HepG2 (cell line): ENCODE measurements around the gene DLEC1. TPM values are rescaled to one million over a fixed set of nuclear protein-coding genes. Genes with fewer than 3 reads are reported as not detected.
"Not testable (repeated sequence)": the region's sequence is repeated elsewhere in the genome, so short reads cannot be mapped to it uniquely, and the experiment has no call there.

Source experiments
- ATAC-seq: fragments of 200-7000 bp; cut with Tn5 transposase; 3 replicates; pipeline ENCODE4 v1.9.1; 2020; ENCODE audit warnings: mild to moderate bottlenecking, moderate library complexity
- BruUV-seq: library from RNA; stranded (reverse); fragments of 400-500 nt; replicated peaks from 2 replicates; lab custom pipeline; 2021; lab: Mats Ljungman, UMichigan
- CTCF ChIA-PET: fragments of 300-600 bp; formaldehyde crosslinking; extraction: SDS; loops from one replicate; lab custom pipeline; 2021; ENCODE audit warnings: low total read pairs, inconsistent platforms, low intra/inter-chr PET ratio; lab: Yijun Ruan, JAX
- POLR2A ChIA-PET: fragments of 350-600 bp; sonication (Branson Sonifier 250); formaldehyde crosslinking; loops from one replicate; lab custom pipeline; 2020; ENCODE audit warnings: antibody characterized with exemption, inconsistent platforms; lab: Yijun Ruan, JAX
- DNase-seq: peaks from one replicate; pipeline ENCODE4 v3.0.0-alpha.2; 2015; ENCODE audit warnings: low spot score
- FAIRE-seq: peaks from 3 replicates; lab custom pipeline; 2011; peaks lifted over from hg19 to GRCh38; lab: Jason Lieb, UNC
- H2AFZ ChIP-seq: one replicate; pipeline ENCODE4 v1.6.1; 2011; ENCODE audit warnings: low read length, inconsistent platforms
- H3K27ac ChIP-seq: fragments of 300-600 bp; 3 replicates; pipeline ENCODE4 v1.8.0; 2011; ENCODE audit warnings: mixed run types, mild to moderate bottlenecking, mixed read lengths, low read length, inconsistent platforms; ENCODE audit not compliant: insufficient read depth; ENCODE audit errors: extremely low read length
- H3K27me3 ChIP-seq, 2 experiments: fragments of 200-600 bp in 1 of 2; 2 replicates in 1 of 2; 3 replicates in 1 of 2; pipeline versions ENCODE4 v1.6.0 to v1.8.0; 2011; ENCODE audit warnings: low read length in 2 of 2, mild to moderate bottlenecking in 2 of 2, moderate library complexity in 2 of 2, inconsistent platforms in 1 of 2; ENCODE audit not compliant: insufficient read depth in 2 of 2, control insufficient read depth in 1 of 2
- H3K36me3 ChIP-seq, 2 experiments: fragments of 200-600 bp in 1 of 2; replicated peaks in 1 of 2; 2 replicates in 1 of 2; 3 replicates in 1 of 2; pipeline versions ENCODE4 v1.5.1 to v1.8.0; 2011; ENCODE audit warnings: low read length in 2 of 2, inconsistent platforms in 1 of 2; ENCODE audit not compliant: insufficient read depth in 2 of 2, control insufficient read depth in 1 of 2
- H3K4me1 ChIP-seq: 2 replicates; pipeline ENCODE4 v1.5.1; 2012; ENCODE audit warnings: low read length, inconsistent platforms; ENCODE audit not compliant: insufficient read depth
- H3K4me2 ChIP-seq: 2 replicates; pipeline ENCODE4 v1.6.0; 2011; ENCODE audit warnings: low read depth, low read length, inconsistent platforms
- H3K4me3 ChIP-seq, 3 experiments: fragments of 200-600 bp in 1 of 3; sonication (generic), shearing (Covaris generic) in 1 of 3; replicated peaks in 1 of 3; 2 replicates each; pipeline ENCODE4 v1.5.1; 2011 to 2016; ENCODE audit warnings: low read length in 3 of 3, inconsistent platforms in 2 of 3, low read depth in 2 of 3, mild to moderate bottlenecking in 2 of 3, control low read depth in 1 of 3, mixed read lengths in 1 of 3; ENCODE audit not compliant: insufficient read depth in 1 of 3
- H3K79me2 ChIP-seq: one replicate; pipeline ENCODE4 v1.6.1; 2011; ENCODE audit warnings: low read length, inconsistent platforms; ENCODE audit not compliant: insufficient read depth
- H3K9ac ChIP-seq: 2 replicates; pipeline ENCODE4 v1.6.0; 2011; ENCODE audit warnings: mild to moderate bottlenecking, low read depth, low read length, inconsistent platforms; ENCODE audit not compliant: insufficient read depth
- H3K9me3 ChIP-seq: 2 replicates; pipeline ENCODE4 v1.5.1; 2012; ENCODE audit warnings: mild to moderate bottlenecking, low read length
- H4K20me1 ChIP-seq: 2 replicates; pipeline ENCODE4 v1.6.0; 2011; ENCODE audit warnings: inconsistent platforms, mild to moderate bottlenecking, low read length, moderate library complexity; ENCODE audit not compliant: insufficient read depth
- FOXA1 ChIP-seq, 2 experiments: fragments of 450-650 bp in 1 of 2; sonication (generic) in 1 of 2; formaldehyde crosslinking in 1 of 2; IDR thresholded peaks; 2 replicates each; pipeline versions ENCODE4 v1.4.0 to v1.6.1; 2016 to 2020; ENCODE audit warnings: missing genetic modification reagents in 1 of 2
- FOXA3 ChIP-seq: IDR thresholded peaks from 2 replicates; pipeline ENCODE4 v1.6.1; 2016; ENCODE audit warnings: missing genetic modification reagents, missing compliant biosample characterization
- FOXP1 ChIP-seq, 2 experiments: fragments of 450-650 bp in 1 of 2; IDR thresholded peaks; 2 replicates each; pipeline ENCODE4 v1.6.1; 2017 to 2018; ENCODE audit warnings: antibody characterized with exemption in 1 of 2
- MYC ChIP-seq: sonication (generic); formaldehyde crosslinking; IDR thresholded peaks from 2 replicates; pipeline ENCODE4 v1.9.0; 2021; ENCODE audit warnings: missing genetic modification reagents, borderline replicate concordance
- WGBS: methylation state at CpG from one replicate; pipeline ENCODE4 v1.1.6; 2017; ENCODE audit warnings: low lambda C conversion rate; 5-methylcytosine and 5-hydroxymethylcytosine counted together
- in situ Hi-C: cut with HindIII; loops from 2 replicates; pipeline ENCODE4 v1.10.0; 2017; ENCODE audit warnings: low pct_unique_long_range_greater_than_20kb; ENCODE audit not compliant: extremely low pct_ligation_motif_present
- intact Hi-C: fragments of 100-400 bp; cut with micrococcal nuclease; formaldehyde crosslinking; loops from one replicate; pipeline ENCODE4 v1.10.0; 2022; ENCODE audit not compliant: unreplicated experiment
- polyA plus RNA-seq, 8 experiments: library from polyadenylated mRNA; depleted of rRNA in 3 of 8; stranded (reverse) in 7 of 8; unstranded in 1 of 8; fragments of >200 nt; fragmentation: Illumina TruSeq in 4 of 8; extraction: Trizol in 4 of 8; gene quantifications; 2 replicates each; pipeline versions ENCODE4 v1.2.1 to v1.2.3, GENCODE V29; 2011 to 2016; ENCODE audit warnings: low read depth in 4 of 8, missing spikeins in 1 of 8, mixed read lengths in 1 of 8; ENCODE audit not compliant: insufficient read depth in 1 of 8
- total RNA-seq, 5 experiments: library from RNA; depleted of rRNA; stranded (reverse); fragments of >200 nt; fragmentation: Illumina TruSeq; extraction: Trizol; gene quantifications; 2 replicates each; pipeline ENCODE4 v1.2.3, GENCODE V29; 2016; ENCODE audit warnings: low read depth in 1 of 5

The DLEC1 gene
- total and polyA plus RNA-seq, 2 of the 13 experiments (the other 11 are each of a cell fraction or from before 2014, with no cell fraction given) = 0.09 TPM; not detected in 1

GRCh38 chr3:38053286-38053685, 14.3 kb downstream of the DLEC1 start:
- BruUV-seq, H3K9me3 ChIP-seq, CTCF ChIA-PET, H2AFZ ChIP-seq, POLR2A ChIA-PET, intact Hi-C loops, FAIRE-seq, H3K27ac ChIP-seq, in situ Hi-C loops, H3K79me2 ChIP-seq, ATAC-seq, H3K4me3 ChIP-seq, H3K36me3 ChIP-seq, H4K20me1 ChIP-seq, H3K4me2 ChIP-seq, DNase-seq, H3K27me3 ChIP-seq, H3K9ac ChIP-seq: not testable (repeated sequence)
- peaks cover 18% of the 10 kb centered on the region for H3K4me1 ChIP-seq
- WGBS = 94% methylated on average over 5 of the region's 32 CpGs

GRCh38 chr3:38053813-38054498, 14.9 kb downstream of the DLEC1 start:
- DNase-seq = not testable (repeated sequence)
- 10% methylated on average over 7 of the region's 9 CpGs for WGBS

More at GRCh38 chr3:38053813-38054498, 14.9 kb downstream of the DLEC1 start:
- H3K79me2 ChIP-seq; CTCF ChIA-PET; H3K9ac ChIP-seq; in situ Hi-C loops; H3K9me3 ChIP-seq; BruUV-seq; H2AFZ ChIP-seq; FAIRE-seq; H4K20me1 ChIP-seq; H3K27ac ChIP-seq; H3K36me3 ChIP-seq; ATAC-seq; H3K27me3 ChIP-seq; intact Hi-C loops; TF ChIP-seq FOXP1, FOXA1 (IDR thresholded peaks at IDR 0.05): not testable (repeated sequence)
- Histone ChIP-seq H3K4me2 (peak overlapping the region; percentile 57), H3K4me3 (peak overlapping the region in 1 of 3 experiments; percentile 27; a peak in 1 of 6 replicates), H3K4me1 (peaks cover 25% of the 10 kb centered on the region)
- 0 out of 2 replicates have a peak, but pooled peaks have one; percentile 24 for TF ChIP-seq MYC (CRISPR knock-in tag)
- TF ChIP-seq FOXA3 (CRISPR knock-in tag) = 0 out of 2 replicates have a peak, but pooled peaks have one; percentile 20
- TF ChIP-seq FOXP1 (CRISPR knock-in tag; IDR thresholded peaks at IDR 0.05) = 0 out of 2 replicates have a peak, but pooled peaks have one; percentile 15
- peak; percentile 38 for TF ChIP-seq FOXA1 (CRISPR knock-in tag; IDR thresholded peaks at IDR 0.05)
- POLR2A ChIA-PET = interaction anchor here (1.0 kb wide), 1 partner anchor 294 kb away, joined by 3 read pairs; no protein-coding TSS in a partner anchor
